HUES48 (cell line): Measurements from ENCODE around the gene CDH1.

ENCODE experiments used
- H3K27ac ChIP-seq: one replicate; pipeline ENCODE4 v1.7.0; 2013; ENCODE audit warnings: low read depth, low read length, inconsistent platforms
- H3K27me3 ChIP-seq: 2 replicates; pipeline ENCODE4 v1.6.1; 2013; ENCODE audit warnings: mild to moderate bottlenecking, low read length; ENCODE audit not compliant: control insufficient read depth, insufficient read depth
- H3K36me3 ChIP-seq: 2 replicates; pipeline ENCODE4 v1.6.1; 2013; ENCODE audit warnings: low read length; ENCODE audit not compliant: control insufficient read depth, insufficient read depth
- H3K4me1 ChIP-seq: 2 replicates; pipeline ENCODE4 v1.6.1; 2013; ENCODE audit warnings: mild to moderate bottlenecking, low read length; ENCODE audit not compliant: control insufficient read depth, insufficient read depth
- H3K4me3 ChIP-seq: 2 replicates; pipeline ENCODE4 v1.5.1; 2013; ENCODE audit warnings: mild to moderate bottlenecking, low read depth, low read length
- H3K9ac ChIP-seq: 2 replicates; pipeline ENCODE4 v1.6.1; 2013; ENCODE audit warnings: mild to moderate bottlenecking, low read depth, low read length, moderate library complexity
- H3K9me3 ChIP-seq: 2 replicates; pipeline ENCODE4 v1.6.1; 2013; ENCODE audit warnings: low read length; ENCODE audit not compliant: control insufficient read depth, insufficient read depth

The CDH1 gene

GRCh38 chr16:68762996-68763756 is 26.1 kb downstream of the CDH1 start:
- H3K9ac ChIP-seq: peak overlapping the region; percentile 27; the same call in 1 of the 2 replicates
- peaks cover 51% of the 10 kb centered on the region for H3K4me1 ChIP-seq
- peak overlapping the region; percentile 98 for H3K27ac ChIP-seq

GRCh38 chr16:68764862-68765261 is 27.8 kb downstream of the CDH1 start:
- no peak overlapping the region for H3K9ac ChIP-seq
- H3K27ac ChIP-seq: peak overlapping the region; percentile 98
- H3K4me1 ChIP-seq: peaks cover 51% of the 10 kb centered on the region
- no peaks in the 10 kb centered on the region for H3K9me3 ChIP-seq
- no peak overlapping the region for H3K4me3 ChIP-seq
- H3K27me3 ChIP-seq: no peaks in the 10 kb centered on the region
- peaks cover 11% of the 10 kb centered on the region; the same call in 1 of the 2 replicates for H3K36me3 ChIP-seq

More at GRCh38 chr16:68762996-68763756, 26.1 kb downstream of the CDH1 start:
- H3K36me3 ChIP-seq: peaks cover 7% of the 10 kb centered on the region; the same call in 1 of the 2 replicates
- no peaks in the 10 kb centered on the region for H3K9me3 ChIP-seq
- H3K4me3 ChIP-seq: peak overlapping the region; percentile 47
- H3K27me3 ChIP-seq: no peaks in the 10 kb centered on the region

DNA sequence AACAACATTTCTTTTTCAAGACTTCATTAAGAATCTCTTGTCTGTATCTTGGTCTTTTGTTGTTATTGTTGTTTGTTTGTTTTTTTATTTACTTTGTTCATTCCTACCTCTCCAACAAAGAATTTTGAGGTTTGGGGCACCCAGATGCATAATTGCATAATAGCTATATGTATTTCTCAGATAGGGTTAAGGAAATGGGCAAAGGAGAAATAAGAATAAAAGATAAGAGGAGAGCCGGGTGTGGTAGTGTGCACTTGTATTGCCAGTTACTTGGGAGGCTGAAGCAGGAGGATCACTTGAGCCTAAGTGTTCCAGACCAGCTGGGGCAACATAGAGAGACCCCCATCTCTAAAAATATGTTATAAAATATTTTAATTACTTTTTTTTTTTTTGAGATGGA is 30.5 kb downstream of the CDH1 start:
- peaks cover 32% of the 10 kb centered on the region for H3K4me1 ChIP-seq
- no peaks in the 10 kb centered on the region for H3K27me3 ChIP-seq
- H3K9me3 ChIP-seq: no peaks in the 10 kb centered on the region
- H3K36me3 ChIP-seq: peaks cover 25% of the 10 kb centered on the region
- no peak overlapping the region for H3K27ac ChIP-seq
- no peak overlapping the region for H3K4me3 ChIP-seq
- no peak overlapping the region for H3K9ac ChIP-seq

DNA sequence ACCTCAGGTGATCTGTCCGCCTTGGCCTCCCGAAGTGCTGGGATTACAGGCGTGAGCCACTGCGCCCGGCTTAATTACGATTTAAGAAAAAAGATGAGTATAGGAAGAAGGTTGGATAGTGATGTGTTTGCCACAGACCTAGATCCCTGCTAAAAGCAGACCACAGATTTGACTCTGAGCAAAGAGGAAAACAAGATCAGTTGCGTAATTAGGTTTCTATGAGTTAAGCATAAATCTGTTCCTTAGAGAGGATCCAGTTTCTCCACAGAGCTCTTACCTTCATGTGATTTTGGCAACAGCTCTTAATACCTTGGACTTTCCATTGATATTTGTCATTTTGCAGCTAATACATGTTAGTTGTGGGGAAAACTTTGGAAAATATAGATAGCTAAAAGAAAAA is 31.1 kb downstream of the CDH1 start:
- Histone ChIP-seq H3K4me1 (peaks cover 26% of the 10 kb centered on the region), H3K9me3 (no peaks in the 10 kb centered on the region), H3K4me3 (no peak overlapping the region), H3K36me3 (peaks cover 30% of the 10 kb centered on the region), H3K27me3 (no peaks in the 10 kb centered on the region), H3K27ac (no peak overlapping the region), H3K9ac (no peak overlapping the region)

GRCh38 chr16:68768771-68769170 is 31.7 kb downstream of the CDH1 start:
- no peak overlapping the region for H3K9ac ChIP-seq
- H3K4me1 ChIP-seq: peaks cover 20% of the 10 kb centered on the region
- H3K27me3 ChIP-seq: no peaks in the 10 kb centered on the region
- no peaks in the 10 kb centered on the region for H3K9me3 ChIP-seq
- H3K27ac ChIP-seq: no peak overlapping the region
- no peak overlapping the region for H3K4me3 ChIP-seq
- peaks cover 30% of the 10 kb centered on the region for H3K36me3 ChIP-seq

GRCh38 chr16:68770671-68771070 is 33.6 kb downstream of the CDH1 start:
- Histone ChIP-seq H3K9me3 (no peaks in the 10 kb centered on the region), H3K4me1 (peaks cover 1% of the 10 kb centered on the region; the same call in 1 of the 2 replicates)

DNA sequence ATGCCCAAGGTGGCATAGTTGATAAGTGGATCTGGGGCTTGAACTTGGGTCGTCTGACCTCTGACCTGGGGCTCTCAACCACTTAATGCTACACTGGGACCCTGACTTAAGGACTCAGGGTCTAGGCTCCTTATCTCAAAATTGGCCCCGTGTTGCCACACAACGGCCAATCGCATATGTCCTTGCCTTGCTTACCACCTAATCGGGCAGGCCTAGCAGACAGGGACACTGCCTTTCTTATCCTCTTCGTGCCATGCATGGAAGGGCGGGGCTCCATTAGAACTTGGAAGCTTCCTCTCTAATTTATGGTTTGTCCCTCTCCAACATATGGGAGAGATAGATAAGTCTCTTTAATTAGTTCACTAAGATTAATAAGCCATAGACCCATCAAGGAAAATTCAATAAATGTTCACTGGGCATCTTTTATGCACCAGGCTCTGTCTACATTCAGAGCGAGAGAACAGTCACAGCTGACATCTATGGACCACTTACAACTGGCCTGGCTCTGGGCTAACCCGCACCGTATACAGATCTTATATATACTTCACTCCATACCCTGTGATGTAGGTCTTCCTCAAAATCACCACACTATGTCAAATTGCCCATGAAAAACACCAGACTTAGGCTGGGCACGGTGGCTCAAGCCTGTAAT is 35.1 kb downstream of the CDH1 start:
- no peak overlapping the region for H3K27ac ChIP-seq
- H3K9ac ChIP-seq: no peak overlapping the region
- no peak overlapping the region for H3K4me3 ChIP-seq
- H3K4me1 ChIP-seq: peaks cover 3% of the 10 kb centered on the region; the same call in 1 of the 2 replicates
- peaks cover 37% of the 10 kb centered on the region for H3K36me3 ChIP-seq
- no peaks in the 10 kb centered on the region for H3K9me3 ChIP-seq
- no peaks in the 10 kb centered on the region for H3K27me3 ChIP-seq

More at GRCh38 chr16:68770671-68771070, 33.6 kb downstream of the CDH1 start:
- peaks cover 34% of the 10 kb centered on the region for H3K36me3 ChIP-seq
- no peak overlapping the region for H3K27ac ChIP-seq
- no peak overlapping the region for H3K9ac ChIP-seq
- no peaks in the 10 kb centered on the region for H3K27me3 ChIP-seq
- no peak overlapping the region for H3K4me3 ChIP-seq

- Histone ChIP-seq H3K4me3 (no peak overlapping the region), H3K27me3 (no peaks in the 10 kb centered on the region), H3K9me3 (no peaks in the 10 kb centered on the region), H3K36me3 (peaks cover 37% of the 10 kb centered on the region), H3K27ac (no peak overlapping the region), H3K9ac (no peak overlapping the region), H3K4me1 (peaks cover 3% of the 10 kb centered on the region; the same call in 1 of the 2 replicates)
These were observed 35.8 kb downstream of the CDH1 start for GRCh38 chr16:68772871-68773270.

DNA sequence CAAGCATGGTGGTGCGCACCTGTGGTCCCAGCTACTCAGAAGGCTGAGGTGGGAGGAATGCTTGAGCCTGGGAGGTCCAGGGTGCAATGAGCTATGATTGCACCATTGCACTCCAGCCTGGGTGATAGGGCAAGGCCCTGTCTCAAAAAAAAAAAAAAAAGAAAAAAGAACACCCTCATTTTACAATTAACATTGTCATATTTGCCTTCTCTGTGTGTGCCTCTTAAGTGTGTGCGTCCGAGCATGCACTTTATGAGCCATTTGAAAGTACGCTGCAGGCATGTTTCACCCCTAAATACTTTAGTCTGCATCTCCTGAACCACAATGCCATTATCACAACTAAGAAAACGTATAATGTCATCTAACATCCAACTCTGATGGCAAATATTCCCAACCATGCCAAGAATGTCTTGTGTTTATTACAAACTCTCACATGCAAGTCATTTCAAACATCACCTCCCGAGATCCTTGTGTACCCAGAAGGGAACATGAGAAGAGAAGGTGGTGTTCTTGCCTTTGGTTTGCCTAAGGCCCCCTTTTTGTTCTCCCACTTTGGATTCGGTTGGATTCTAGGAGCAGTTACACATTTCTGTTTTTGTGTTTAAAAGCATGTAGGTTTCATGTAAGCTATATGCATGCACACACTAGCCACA is 38.0 kb downstream of the CDH1 start:
- peaks cover 17% of the 10 kb centered on the region for H3K4me1 ChIP-seq
- no peaks in the 10 kb centered on the region for H3K9me3 ChIP-seq
- no peak overlapping the region for H3K27ac ChIP-seq
- no peak overlapping the region for H3K4me3 ChIP-seq
- H3K27me3 ChIP-seq: no peaks in the 10 kb centered on the region
- H3K9ac ChIP-seq: no peak overlapping the region
- H3K36me3 ChIP-seq: peaks cover 31% of the 10 kb centered on the region

DNA sequence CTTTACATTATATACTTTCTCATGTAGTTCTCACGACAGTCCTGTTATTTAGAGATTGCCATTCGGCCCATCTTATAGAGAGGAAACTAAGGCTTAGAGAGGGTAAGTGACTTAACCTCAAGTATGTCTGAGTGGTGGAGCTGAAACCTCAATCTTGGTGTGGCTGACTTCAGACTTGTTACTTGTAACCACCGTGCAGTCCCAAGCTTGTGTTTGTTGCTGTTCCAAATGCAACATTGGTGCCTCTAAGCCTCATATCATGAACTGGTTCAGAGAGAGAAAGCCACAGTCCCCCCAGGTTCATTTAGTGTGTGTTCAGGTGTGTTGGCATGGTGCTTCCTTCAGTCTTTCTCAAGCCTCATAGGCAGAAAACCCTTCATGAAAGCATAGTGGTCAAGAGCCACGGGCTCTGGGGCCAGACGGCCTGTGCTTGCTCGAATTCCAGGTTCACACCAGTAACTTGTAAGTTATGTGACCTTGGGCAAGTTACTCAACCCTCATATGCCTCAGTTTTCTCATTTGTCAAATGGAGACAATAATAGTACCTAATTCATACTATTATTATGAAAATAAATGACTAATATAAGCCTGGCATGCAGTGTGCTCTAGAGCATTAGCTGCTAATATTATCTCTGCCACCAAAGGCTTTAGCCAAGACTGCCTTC is 39.9 kb downstream of the CDH1 start:
- Histone ChIP-seq H3K27ac (no peak overlapping the region), H3K4me1 (peaks cover 22% of the 10 kb centered on the region), H3K4me3 (no peak overlapping the region), H3K36me3 (peaks cover 18% of the 10 kb centered on the region), H3K27me3 (no peaks in the 10 kb centered on the region), H3K9me3 (no peaks in the 10 kb centered on the region), H3K9ac (no peak overlapping the region)
